MM.1S (cell line): Measurements from ENCODE around the gene MORN5.

ENCODE experiments used
- CTCF ChIP-seq: fragments of 300-600 bp; sonication (generic); IDR thresholded peaks from 2 replicates; pipeline ENCODE4 v1.5.1; 2016; ENCODE audit warnings: antibody characterized with exemption, low read length, mixed read lengths
- EZH2 ChIP-seq: fragments of 300-600 bp; sonication (generic); optimal IDR thresholded peaks from 2 replicates; pipeline ENCODE3; 2017; ENCODE audit warnings: low read depth, mild to moderate bottlenecking, antibody characterized with exemption, low read length, mixed read lengths

GRCh38 chr9:122219856-122220672, 60.4 kb downstream of the MORN5 start:
- no peak for TF ChIP-seq CTCF
- TF ChIP-seq EZH2: no peak
